NCI-H748 (cell line): ENCODE results near the gene TNFAIP8L3.

ENCODE experiments used
- DNase-seq: peaks from one replicate; lab custom pipeline; 2025; ENCODE audit not compliant: unreplicated experiment; lab: John Stamatoyannopoulos, UW

The TNFAIP8L3 gene

GRCh38 chr15:51007131-51007666, 87.5 kb downstream of the TNFAIP8L3 start:
- DNase-seq, result no peak
